ENCODE data around the gene MTREX. TPM values are rescaled to one million over a fixed set of nuclear protein-coding genes. Genes with fewer than 3 reads are reported as not detected.

MTREX gene
- total RNA-seq, 4 donors from 2014 or later = 57.2 to 124 (median 61.5) TPM

DNA sequence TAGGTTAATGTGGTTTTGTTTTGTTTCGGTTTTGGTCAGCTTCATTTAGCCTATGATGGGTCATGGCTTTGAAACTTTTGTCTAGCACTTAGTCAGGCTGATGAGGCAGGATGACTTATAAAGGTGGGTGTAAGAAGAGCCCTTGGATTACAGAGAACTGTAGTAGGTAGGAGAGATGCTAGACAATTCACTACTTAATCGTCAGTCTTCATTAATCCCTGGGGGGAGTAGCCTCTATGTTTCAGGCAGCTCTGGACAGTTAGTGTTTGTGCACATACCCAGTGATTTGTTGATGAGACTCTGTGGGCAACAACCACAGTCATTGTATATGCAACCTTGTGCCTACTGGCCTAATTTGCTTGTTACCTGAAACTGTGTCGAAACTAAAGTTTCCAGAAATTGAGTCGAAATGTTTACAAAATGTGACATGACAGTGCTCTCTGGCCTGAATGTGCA is 113.3 kb downstream of the MTREX start:
- Histone ChIP-seq H3K36me3 (peaks cover 0 to 53% (median 0%) of the 10 kb centered on the region in 3 donors), H3K27ac (peak overlapping the region in 1 of 4 donors; percentile 3)
- no peak for DNase-seq

DNA sequence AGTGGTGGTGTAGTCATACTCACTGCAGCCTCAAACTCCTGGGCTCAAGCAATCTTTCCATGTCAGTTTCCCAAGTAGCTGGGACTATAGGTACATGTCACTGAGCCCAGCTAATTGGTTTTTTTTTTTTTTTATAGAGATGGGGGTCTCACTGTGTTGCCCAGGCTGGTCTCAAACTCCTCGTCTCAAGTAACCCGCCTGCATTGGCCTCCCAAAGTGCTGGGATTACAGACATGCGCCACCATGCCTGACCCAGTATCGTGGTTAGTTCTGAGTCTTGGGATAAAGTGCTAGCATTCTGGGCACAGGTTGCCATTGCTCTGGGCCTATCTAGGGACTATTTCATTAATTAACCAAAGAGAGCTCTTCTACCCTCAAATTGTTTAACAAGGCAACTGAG is 118.7 kb downstream of the MTREX start:
- DNase-seq = no peak
- H3K4me1 ChIP-seq = peaks cover 0 to 45% (median 0%) of the 10 kb centered on the region in 4 donors
- no peaks in the 10 kb centered on the region for H3K9me3 ChIP-seq
- H3K4me3 ChIP-seq = no peak overlapping the region
- H3K27ac ChIP-seq = no peak overlapping the region
- H3K27me3 ChIP-seq = no peaks in the 10 kb centered on the region
- TF ChIP-seq POLR2A (IDR thresholded peaks at IDR 0.05) = no peak
- TF ChIP-seq, protein P1, sequence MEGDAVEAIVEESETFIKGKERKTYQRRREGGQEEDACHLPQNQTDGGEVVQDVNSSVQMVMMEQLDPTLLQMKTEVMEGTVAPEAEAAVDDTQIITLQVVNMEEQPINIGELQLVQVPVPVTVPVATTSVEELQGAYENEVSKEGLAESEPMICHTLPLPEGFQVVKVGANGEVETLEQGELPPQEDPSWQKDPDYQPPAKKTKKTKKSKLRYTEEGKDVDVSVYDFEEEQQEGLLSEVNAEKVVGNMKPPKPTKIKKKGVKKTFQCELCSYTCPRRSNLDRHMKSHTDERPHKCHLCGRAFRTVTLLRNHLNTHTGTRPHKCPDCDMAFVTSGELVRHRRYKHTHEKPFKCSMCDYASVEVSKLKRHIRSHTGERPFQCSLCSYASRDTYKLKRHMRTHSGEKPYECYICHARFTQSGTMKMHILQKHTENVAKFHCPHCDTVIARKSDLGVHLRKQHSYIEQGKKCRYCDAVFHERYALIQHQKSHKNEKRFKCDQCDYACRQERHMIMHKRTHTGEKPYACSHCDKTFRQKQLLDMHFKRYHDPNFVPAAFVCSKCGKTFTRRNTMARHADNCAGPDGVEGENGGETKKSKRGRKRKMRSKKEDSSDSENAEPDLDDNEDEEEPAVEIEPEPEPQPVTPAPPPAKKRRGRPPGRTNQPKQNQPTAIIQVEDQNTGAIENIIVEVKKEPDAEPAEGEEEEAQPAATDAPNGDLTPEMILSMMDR (IDR thresholded peaks at IDR 0.05) = no peak
- peaks cover 0 to 52% (median 0%) of the 10 kb centered on the region in 3 donors for H3K36me3 ChIP-seq

More for the DNA sequence above, 113.3 kb downstream of the MTREX start:
- Histone ChIP-seq H3K4me1 (peaks cover 0 to 18% (median 0%) of the 10 kb centered on the region in 4 donors), H3K9me3 (no peaks in the 10 kb centered on the region), H3K4me3 (no peak overlapping the region), H3K27me3 (no peaks in the 10 kb centered on the region)
- TF ChIP-seq POLR2A (IDR thresholded peaks at IDR 0.05) = no peak
- TF ChIP-seq, protein P1 (IDR thresholded peaks at IDR 0.05) = no peak

DNA sequence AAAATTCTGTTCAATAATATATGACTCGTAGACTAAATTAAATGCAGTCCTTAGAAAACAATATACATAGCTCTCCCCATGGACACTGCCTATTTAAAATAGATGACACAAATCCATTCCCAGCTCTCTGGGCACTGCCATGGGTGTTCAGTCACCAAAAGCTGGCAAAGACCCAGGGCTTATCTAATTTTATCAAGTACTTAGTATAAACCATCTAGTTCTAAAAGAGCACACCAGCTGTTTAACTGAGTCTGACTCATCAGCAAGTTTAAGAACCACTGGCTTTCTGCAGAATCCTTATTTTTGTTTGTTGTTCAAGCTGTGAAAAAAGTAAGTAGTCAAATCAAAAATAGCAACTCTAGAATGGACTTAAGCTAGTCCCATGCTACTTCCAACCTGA is 119.4 kb downstream of the MTREX start:
- H3K4me3 ChIP-seq = no peak overlapping the region
- no peak for TF ChIP-seq POLR2A (IDR thresholded peaks at IDR 0.05)
- TF ChIP-seq, protein P1 (IDR thresholded peaks at IDR 0.05) = no peak
- H3K27ac ChIP-seq = peak overlapping the region in 1 of 4 donors; percentile 20
- H3K4me1 ChIP-seq = peaks cover 0 to 38% (median 0%) of the 10 kb centered on the region in 4 donors
- peaks cover 0 to 45% (median 0%) of the 10 kb centered on the region in 3 donors for H3K36me3 ChIP-seq
- H3K9me3 ChIP-seq = no peaks in the 10 kb centered on the region
- no peaks in the 10 kb centered on the region for H3K27me3 ChIP-seq
- DNase-seq = peak in 1 of 3 donors; percentile 58

DNA sequence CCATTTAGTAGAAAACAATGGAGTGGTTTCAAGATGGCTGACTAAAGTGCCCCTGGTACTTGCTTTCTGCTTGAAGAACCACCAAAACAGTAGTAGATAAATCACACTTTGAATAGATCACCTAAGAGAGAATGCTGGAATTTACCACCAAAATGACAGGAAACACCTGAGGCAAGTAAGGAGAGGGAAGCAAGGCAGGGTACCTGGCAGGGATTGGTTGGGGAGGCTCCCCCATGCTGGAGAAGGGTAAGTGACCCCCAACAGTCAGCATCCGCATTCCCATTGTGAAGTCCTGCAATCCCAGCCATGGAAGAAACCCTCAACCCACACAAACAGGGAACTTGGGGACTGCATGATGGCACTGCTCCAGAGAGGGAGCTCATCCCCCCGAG is 121.4 kb downstream of the MTREX start:
- TF ChIP-seq, protein P1 (IDR thresholded peaks at IDR 0.05) = no peak
- no peak for TF ChIP-seq POLR2A (IDR thresholded peaks at IDR 0.05)
- peaks cover 0 to 35% (median 0%) of the 10 kb centered on the region in 4 donors for H3K4me1 ChIP-seq
- no peak for DNase-seq
- H3K9me3 ChIP-seq = no peaks in the 10 kb centered on the region
- H3K27me3 ChIP-seq = no peaks in the 10 kb centered on the region
- peaks cover 0 to 24% (median 0%) of the 10 kb centered on the region in 3 donors for H3K36me3 ChIP-seq
- H3K4me3 ChIP-seq = no peak overlapping the region
- H3K27ac ChIP-seq = peak overlapping the region in 1 of 4 donors; percentile 48

DNA sequence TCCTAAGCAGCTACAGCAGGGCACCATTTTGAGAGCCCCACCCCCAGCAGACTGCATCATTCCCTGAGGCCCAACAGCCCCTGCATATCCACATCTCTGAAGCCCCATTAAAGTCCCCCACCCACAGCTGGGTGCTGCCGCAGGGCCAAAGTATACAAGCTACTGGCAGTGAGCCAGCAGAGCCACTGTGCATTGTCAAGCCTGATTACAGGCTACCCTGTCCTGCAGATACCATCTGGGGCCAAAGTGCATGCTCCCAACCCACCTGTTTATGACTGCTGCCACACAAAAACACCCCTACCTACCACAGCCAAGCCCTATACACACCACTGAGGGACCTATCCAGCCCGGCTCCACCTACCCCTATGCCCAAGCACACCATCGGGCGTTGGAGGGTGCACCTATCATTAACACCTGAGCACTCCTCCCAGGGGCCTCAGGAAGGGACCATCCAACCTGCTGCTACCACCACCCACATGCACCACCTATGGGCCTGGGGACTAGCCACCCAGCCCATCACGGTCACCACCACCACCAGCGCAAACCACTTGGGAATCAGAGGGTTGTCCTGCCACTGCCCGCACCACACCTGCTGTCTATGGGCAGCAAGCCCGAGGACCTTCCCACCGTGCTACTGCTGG is 121.9 kb downstream of the MTREX start:
- Histone ChIP-seq H3K9me3 (no peaks in the 10 kb centered on the region), H3K27ac (peak overlapping the region in 2 of 4 donors; percentile 28 to 48), H3K36me3 (peaks cover 0 to 19% (median 0%) of the 10 kb centered on the region in 3 donors), H3K4me3 (no peak overlapping the region), H3K27me3 (no peaks in the 10 kb centered on the region), H3K4me1 (peaks cover 0 to 35% (median 1%) of the 10 kb centered on the region in 4 donors)
- no peak for TF ChIP-seq POLR2A (IDR thresholded peaks at IDR 0.05)
- TF ChIP-seq, protein P1 (IDR thresholded peaks at IDR 0.05) = no peak
- peak in 2 of 3 donors; percentile 90 for DNase-seq

Measured in Peyer's patch (tissue), 4 donors.